ENCODE data around the gene UBR4.

DNA sequence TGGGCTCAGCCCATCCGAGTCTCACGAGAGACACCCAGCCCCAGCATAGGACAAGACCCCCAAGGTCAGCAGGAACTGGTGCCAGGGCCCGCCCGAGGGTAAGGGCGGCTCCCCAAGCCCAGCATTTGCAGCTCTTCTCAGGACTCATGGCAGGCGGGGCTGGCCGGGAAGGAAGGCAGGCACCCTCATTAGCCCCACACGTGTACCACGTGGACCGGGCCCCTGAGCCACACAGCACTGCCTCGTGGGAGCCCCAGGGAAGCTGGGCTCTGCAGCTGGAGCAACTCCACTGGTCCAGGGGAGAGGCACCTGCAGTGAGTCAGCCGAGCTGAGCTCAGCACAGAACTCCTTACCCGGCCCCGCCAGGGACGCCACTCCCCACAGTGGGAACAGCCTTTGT is 155.8 kb downstream of the UBR4 start:
- TF ChIP-seq EZH2phosphoT487 (IDR thresholded peaks at IDR 0.05; ENCODE audit: unreplicated experiment) (no peak), EZH2 (IDR thresholded peaks at IDR 0.05; ENCODE audit: low read depth, unreplicated experiment) (no peak), POLR2AphosphoS5 (IDR thresholded peaks at IDR 0.05; ENCODE audit: low read depth) (no peak), CREB1 (CRISPR knock-in tag; IDR thresholded peaks at IDR 0.05; ENCODE audit: low read depth) (no peak), JUNB (IDR thresholded peaks at IDR 0.05; ENCODE audit: unreplicated experiment) (no peak), ZNF331 (CRISPR knock-in tag; IDR thresholded peaks at IDR 0.05; ENCODE audit: low read depth) (no peak), STAT1 (IDR thresholded peaks at IDR 0.05; ENCODE audit: unreplicated experiment) (no peak)
- TF ChIP-seq, protein P1, sequence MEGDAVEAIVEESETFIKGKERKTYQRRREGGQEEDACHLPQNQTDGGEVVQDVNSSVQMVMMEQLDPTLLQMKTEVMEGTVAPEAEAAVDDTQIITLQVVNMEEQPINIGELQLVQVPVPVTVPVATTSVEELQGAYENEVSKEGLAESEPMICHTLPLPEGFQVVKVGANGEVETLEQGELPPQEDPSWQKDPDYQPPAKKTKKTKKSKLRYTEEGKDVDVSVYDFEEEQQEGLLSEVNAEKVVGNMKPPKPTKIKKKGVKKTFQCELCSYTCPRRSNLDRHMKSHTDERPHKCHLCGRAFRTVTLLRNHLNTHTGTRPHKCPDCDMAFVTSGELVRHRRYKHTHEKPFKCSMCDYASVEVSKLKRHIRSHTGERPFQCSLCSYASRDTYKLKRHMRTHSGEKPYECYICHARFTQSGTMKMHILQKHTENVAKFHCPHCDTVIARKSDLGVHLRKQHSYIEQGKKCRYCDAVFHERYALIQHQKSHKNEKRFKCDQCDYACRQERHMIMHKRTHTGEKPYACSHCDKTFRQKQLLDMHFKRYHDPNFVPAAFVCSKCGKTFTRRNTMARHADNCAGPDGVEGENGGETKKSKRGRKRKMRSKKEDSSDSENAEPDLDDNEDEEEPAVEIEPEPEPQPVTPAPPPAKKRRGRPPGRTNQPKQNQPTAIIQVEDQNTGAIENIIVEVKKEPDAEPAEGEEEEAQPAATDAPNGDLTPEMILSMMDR (conservative IDR thresholded peaks at IDR 0.05; ENCODE audit: low read depth in 2 of 2), result no peak
- TF ChIP-seq, protein P2, sequence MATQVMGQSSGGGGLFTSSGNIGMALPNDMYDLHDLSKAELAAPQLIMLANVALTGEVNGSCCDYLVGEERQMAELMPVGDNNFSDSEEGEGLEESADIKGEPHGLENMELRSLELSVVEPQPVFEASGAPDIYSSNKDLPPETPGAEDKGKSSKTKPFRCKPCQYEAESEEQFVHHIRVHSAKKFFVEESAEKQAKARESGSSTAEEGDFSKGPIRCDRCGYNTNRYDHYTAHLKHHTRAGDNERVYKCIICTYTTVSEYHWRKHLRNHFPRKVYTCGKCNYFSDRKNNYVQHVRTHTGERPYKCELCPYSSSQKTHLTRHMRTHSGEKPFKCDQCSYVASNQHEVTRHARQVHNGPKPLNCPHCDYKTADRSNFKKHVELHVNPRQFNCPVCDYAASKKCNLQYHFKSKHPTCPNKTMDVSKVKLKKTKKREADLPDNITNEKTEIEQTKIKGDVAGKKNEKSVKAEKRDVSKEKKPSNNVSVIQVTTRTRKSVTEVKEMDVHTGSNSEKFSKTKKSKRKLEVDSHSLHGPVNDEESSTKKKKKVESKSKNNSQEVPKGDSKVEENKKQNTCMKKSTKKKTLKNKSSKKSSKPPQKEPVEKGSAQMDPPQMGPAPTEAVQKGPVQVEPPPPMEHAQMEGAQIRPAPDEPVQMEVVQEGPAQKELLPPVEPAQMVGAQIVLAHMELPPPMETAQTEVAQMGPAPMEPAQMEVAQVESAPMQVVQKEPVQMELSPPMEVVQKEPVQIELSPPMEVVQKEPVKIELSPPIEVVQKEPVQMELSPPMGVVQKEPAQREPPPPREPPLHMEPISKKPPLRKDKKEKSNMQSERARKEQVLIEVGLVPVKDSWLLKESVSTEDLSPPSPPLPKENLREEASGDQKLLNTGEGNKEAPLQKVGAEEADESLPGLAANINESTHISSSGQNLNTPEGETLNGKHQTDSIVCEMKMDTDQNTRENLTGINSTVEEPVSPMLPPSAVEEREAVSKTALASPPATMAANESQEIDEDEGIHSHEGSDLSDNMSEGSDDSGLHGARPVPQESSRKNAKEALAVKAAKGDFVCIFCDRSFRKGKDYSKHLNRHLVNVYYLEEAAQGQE (IDR thresholded peaks at IDR 0.05; ENCODE audit: unreplicated experiment), result no peak
- TF ChIP-seq, protein P3, sequence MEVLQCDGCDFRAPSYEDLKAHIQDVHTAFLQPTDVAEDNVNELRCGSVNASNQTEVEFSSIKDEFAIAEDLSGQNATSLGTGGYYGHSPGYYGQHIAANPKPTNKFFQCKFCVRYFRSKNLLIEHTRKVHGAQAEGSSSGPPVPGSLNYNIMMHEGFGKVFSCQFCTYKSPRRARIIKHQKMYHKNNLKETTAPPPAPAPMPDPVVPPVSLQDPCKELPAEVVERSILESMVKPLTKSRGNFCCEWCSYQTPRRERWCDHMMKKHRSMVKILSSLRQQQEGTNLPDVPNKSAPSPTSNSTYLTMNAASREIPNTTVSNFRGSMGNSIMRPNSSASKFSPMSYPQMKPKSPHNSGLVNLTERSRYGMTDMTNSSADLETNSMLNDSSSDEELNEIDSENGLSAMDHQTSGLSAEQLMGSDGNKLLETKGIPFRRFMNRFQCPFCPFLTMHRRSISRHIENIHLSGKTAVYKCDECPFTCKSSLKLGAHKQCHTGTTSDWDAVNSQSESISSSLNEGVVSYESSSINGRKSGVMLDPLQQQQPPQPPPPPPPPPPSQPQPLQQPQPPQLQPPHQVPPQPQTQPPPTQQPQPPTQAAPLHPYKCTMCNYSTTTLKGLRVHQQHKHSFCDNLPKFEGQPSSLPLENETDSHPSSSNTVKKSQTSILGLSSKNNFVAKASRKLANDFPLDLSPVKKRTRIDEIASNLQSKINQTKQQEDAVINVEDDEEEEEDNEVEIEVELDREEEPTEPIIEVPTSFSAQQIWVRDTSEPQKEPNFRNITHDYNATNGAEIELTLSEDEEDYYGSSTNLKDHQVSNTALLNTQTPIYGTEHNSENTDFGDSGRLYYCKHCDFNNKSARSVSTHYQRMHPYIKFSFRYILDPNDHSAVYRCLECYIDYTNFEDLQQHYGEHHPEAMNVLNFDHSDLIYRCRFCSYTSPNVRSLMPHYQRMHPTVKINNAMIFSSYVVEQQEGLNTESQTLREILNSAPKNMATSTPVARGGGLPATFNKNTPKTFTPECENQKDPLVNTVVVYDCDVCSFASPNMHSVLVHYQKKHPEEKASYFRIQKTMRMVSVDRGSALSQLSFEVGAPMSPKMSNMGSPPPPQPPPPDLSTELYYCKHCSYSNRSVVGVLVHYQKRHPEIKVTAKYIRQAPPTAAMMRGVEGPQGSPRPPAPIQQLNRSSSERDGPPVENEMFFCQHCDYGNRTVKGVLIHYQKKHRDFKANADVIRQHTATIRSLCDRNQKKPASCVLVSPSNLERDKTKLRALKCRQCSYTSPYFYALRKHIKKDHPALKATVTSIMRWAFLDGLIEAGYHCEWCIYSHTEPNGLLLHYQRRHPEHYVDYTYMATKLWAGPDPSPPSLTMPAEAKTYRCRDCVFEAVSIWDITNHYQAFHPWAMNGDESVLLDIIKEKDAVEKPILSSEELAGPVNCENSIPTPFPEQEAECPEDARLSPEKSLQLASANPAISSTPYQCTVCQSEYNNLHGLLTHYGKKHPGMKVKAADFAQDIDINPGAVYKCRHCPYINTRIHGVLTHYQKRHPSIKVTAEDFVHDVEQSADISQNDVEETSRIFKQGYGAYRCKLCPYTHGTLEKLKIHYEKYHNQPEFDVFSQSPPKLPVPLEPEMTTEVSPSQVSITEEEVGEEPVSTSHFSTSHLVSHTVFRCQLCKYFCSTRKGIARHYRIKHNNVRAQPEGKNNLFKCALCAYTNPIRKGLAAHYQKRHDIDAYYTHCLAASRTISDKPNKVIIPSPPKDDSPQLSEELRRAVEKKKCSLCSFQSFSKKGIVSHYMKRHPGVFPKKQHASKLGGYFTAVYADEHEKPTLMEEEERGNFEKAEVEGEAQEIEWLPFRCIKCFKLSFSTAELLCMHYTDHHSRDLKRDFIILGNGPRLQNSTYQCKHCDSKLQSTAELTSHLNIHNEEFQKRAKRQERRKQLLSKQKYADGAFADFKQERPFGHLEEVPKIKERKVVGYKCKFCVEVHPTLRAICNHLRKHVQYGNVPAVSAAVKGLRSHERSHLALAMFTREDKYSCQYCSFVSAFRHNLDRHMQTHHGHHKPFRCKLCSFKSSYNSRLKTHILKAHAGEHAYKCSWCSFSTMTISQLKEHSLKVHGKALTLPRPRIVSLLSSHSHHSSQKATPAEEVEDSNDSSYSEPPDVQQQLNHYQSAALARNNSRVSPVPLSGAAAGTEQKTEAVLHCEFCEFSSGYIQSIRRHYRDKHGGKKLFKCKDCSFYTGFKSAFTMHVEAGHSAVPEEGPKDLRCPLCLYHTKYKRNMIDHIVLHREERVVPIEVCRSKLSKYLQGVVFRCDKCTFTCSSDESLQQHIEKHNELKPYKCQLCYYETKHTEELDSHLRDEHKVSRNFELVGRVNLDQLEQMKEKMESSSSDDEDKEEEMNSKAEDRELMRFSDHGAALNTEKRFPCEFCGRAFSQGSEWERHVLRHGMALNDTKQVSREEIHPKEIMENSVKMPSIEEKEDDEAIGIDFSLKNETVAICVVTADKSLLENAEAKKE (CRISPR knock-in tag; IDR thresholded peaks at IDR 0.05), result no peak

All from GM23338 (cell line).